Jurkat, Clone E6-1 (cell line): ENCODE measurements around the gene TAF4B.
"Not testable (repeated sequence)": the region's sequence is repeated elsewhere in the genome, so short reads cannot be mapped to it uniquely, and the experiment has no call there.

Source experiments
- DNase-seq: peaks from one replicate; pipeline ENCODE4 v3.0.0-alpha.2; 2011; ENCODE audit warnings: low read depth, low spot score
- H3K4me3 ChIP-seq: 2 replicates; pipeline ENCODE4 v1.5.1; 2011; ENCODE audit warnings: mild to moderate bottlenecking, low read length, control low read depth, moderate library complexity

TAF4B gene

GRCh38 chr18:26356045-26356785, 130.0 kb downstream of the TAF4B start:
- no peak overlapping the region for H3K4me3 ChIP-seq
- no peak for DNase-seq

DNA sequence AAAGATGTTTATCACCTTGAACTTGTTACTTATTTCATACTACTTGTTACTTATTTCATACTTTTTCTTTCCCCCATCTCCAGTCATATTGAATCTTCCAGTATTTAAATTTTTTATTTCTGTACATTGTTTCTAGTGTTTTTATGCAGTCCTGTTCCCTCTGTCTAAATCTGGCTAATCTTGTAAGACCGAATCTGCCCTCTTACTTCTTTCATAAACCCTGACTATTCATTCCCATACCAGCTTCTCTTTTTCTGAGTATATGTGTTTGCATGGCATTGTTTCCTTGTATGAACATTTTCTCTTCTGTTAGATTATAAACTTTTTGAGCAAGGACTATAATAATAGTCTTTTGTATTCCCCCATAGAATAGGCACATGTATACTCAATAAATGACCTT, 131.7 kb downstream of the TAF4B start:
- H3K4me3 ChIP-seq: no peak overlapping the region
- no peak for DNase-seq

DNA sequence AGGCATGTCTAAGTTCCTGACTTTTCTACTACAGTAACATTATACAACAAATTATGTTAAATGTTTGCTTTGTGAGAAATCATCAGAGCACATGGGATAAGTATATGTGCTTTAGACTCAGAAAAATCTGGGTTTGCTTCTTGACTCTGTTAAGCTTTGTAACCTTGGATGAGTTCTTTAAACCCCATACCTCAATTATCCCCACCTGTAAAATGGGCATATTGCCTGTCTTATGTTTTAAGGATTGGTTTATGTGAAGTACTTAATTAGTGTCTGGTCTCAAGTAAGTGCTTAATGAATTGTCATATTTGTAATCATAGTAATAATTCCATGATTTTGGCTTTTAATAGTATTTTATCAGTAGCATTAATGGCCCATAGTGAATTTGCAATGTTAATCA, 135.8 kb downstream of the TAF4B start:
- no peak for DNase-seq
- H3K4me3 ChIP-seq: no peak overlapping the region

GRCh38 chr18:26367425-26367824, 141.2 kb downstream of the TAF4B start:
- no peak for DNase-seq
- H3K4me3 ChIP-seq: no peak overlapping the region

DNA sequence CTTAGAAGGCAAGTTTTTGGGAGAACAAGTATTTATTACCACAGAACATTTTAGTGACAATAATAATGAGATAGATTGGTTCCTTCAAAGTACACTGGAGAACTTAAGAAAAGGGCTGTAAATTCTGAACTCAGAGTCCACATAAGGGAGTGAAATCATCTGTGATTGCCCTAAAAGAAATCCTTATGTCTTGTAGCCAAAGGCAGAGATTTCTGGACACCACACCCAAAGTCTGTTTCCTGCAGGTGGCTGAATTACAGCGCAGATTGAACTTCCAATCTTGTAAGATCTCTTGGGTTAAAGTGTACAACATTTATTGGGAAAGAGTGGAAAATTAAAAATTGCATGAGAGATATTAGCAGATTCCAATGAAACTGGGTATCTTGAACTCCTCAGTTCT, 143.8 kb downstream of the TAF4B start:
- no peak for DNase-seq
- no peak overlapping the region for H3K4me3 ChIP-seq

DNA sequence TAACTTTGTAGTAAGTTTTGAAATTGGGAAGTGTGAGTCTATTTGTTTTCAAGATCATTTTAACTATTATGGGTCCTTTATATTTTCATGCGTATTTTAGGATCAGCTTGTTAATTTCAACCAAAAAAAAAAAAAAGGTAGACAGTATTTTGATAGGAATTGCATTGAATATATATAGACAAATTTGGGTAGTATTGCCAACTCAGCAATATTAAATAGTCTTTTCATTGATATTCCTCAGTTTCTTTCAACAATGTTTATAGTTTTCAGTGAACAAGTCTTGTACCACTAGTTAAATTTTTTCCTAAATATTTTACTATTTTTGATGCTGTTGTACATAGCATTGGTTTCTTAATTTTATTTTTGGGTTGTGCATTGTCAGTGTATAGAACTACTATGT, 149.9 kb downstream of the TAF4B start:
- no peak overlapping the region for H3K4me3 ChIP-seq
- no peak for DNase-seq

GRCh38 chr18:26378701-26379100, 152.5 kb downstream of the TAF4B start:
- no peak for DNase-seq
- H3K4me3 ChIP-seq: no peak overlapping the region

DNA sequence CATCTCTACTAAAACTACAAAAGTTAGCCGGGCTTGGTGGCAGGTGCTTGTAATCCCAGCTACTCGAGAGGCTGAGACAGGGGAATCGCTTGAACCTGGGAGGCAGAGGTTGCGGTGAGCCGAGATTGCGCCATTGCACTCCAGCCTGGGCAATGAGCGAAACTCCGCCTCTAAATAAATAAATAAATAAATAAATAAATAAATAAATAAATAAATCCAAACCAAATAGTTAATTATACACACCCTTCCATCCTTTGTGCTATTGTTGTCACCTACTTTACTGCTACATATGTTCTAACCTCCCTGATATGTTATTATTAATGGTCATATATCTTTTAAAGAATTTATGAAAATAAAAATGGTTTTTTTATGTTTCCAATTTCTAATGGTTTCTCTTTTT, 155.3 kb downstream of the TAF4B start:
- H3K4me3 ChIP-seq, DNase-seq: not testable (repeated sequence)

GRCh38 chr18:26383454-26384270, 157.4 kb downstream of the TAF4B start:
- peak; percentile 38 for DNase-seq
- no peak overlapping the region for H3K4me3 ChIP-seq

DNA sequence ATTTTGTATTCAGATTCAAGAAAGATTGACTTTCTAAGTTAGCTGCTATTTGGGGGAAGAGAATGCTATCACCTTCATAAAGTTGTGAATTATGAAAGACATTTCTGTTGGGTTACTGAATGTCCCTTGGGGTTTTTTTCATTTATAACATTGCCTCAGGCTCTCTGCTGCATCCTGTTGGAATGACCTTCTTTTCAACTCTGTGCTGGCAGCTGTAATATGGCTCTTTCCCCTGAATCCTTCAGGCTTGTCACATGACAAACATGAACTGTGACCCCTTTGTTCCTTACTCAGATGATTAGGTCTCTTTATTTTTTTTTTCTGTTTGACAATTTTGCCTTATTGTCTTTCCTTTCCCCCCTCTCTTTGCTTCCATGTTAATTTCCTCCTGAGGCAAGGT, 159.8 kb downstream of the TAF4B start:
- DNase-seq: no peak
- H3K4me3 ChIP-seq: no peak overlapping the region

GRCh38 chr18:26386441-26386840, 160.2 kb downstream of the TAF4B start:
- H3K4me3 ChIP-seq: no peak overlapping the region
- no peak for DNase-seq

- DNase-seq: no peak
- H3K4me3 ChIP-seq: no peak overlapping the region
Observed at GRCh38 chr18:26394047-26394654, 167.9 kb downstream of the TAF4B start.

DNA sequence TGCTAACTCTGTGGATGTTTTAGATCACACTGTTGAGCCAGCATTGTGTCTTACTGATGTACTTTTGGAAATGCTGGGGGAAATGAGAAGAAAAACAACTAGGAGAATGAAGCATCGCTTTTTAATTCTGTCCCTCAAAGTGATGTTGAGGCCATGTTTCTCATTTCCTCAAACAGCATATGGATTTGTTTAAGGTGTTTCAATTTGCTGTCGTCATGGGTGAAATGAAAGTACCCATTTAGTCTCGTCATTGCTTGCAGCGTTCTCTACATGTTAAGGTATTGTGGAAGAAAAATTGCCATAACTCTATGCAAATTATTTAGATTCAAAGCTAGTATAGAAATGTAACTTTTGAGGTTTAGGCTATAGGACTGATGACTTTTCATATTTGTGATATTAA, 170.8 kb downstream of the TAF4B start:
- no peak for DNase-seq

GRCh38 chr18:26403491-26403890, 177.2 kb downstream of the TAF4B start:
- no peak overlapping the region for H3K4me3 ChIP-seq
- no peak for DNase-seq

More for the DNA sequence above, 170.8 kb downstream of the TAF4B start:
- H3K4me3 ChIP-seq: no peak overlapping the region

- DNase-seq: no peak
- H3K4me3 ChIP-seq: no peak overlapping the region
Observed at GRCh38 chr18:26405190-26405801, 179.1 kb downstream of the TAF4B start.

DNA sequence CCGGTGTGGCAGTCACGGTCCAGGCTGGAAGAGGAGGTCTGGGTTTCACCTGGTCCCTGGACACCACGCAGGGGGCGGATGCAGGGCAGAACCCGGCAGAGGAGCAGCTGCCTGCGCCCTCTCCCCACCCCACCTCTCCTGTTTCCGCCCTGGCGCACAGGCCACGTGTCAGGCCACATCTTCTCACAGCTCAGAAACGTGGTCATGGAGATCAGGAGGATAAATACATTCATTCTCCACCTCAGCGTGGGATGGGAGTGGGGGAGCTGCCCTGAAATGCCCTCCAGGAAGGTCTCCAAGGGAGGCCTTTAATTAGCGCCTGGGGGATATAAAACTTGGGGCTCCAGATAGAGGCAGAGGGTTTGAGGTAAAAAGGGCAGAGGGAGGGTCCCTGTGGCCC, 180.1 kb downstream of the TAF4B start:
- no peak overlapping the region for H3K4me3 ChIP-seq
- DNase-seq: no peak

- no peak for DNase-seq
- H3K4me3 ChIP-seq: no peak overlapping the region
Observed at GRCh38 chr18:26406854-26407517, 180.7 kb downstream of the TAF4B start.

- H3K4me3 ChIP-seq: no peak overlapping the region
- no peak for DNase-seq
Observed at GRCh38 chr18:26407736-26408601, 181.7 kb downstream of the TAF4B start.
